ENCODE data around the gene PRSS36. TPM values are rescaled to one million over a fixed set of nuclear protein-coding genes. Genes with fewer than 3 reads are reported as not detected.
A peak's percentile ranks its signal among the peaks of the same experiment; 100 is the strongest.
"Not testable (repeated sequence)": the region's sequence is repeated elsewhere in the genome, so short reads cannot be mapped to it uniquely, and the experiment has no call there.

Gene PRSS36
- total and polyA plus RNA-seq, 9 donors: 0.28 to 2.1 (median 1.1) TPM; not detected in 2

- Histone ChIP-seq H3K36me3 (no peaks in the 10 kb centered on the region), H3K27ac (peak overlapping the region; percentile 17 to 53), H3K4me1 (ENCODE audit: insufficient read depth) (peaks cover 7% of the 10 kb centered on the region), H3K4me3 (peak overlapping the region; percentile 49), H3K27me3 (no peaks in the 10 kb centered on the region), H3K9me3 (no peaks in the 10 kb centered on the region)
- TF ChIP-seq POLR2A (IDR thresholded peaks at IDR 0.05) (peak; percentile 19), EP300 (IDR thresholded peaks at IDR 0.05) (peak; percentile 28)
- TF ChIP-seq, protein P1, sequence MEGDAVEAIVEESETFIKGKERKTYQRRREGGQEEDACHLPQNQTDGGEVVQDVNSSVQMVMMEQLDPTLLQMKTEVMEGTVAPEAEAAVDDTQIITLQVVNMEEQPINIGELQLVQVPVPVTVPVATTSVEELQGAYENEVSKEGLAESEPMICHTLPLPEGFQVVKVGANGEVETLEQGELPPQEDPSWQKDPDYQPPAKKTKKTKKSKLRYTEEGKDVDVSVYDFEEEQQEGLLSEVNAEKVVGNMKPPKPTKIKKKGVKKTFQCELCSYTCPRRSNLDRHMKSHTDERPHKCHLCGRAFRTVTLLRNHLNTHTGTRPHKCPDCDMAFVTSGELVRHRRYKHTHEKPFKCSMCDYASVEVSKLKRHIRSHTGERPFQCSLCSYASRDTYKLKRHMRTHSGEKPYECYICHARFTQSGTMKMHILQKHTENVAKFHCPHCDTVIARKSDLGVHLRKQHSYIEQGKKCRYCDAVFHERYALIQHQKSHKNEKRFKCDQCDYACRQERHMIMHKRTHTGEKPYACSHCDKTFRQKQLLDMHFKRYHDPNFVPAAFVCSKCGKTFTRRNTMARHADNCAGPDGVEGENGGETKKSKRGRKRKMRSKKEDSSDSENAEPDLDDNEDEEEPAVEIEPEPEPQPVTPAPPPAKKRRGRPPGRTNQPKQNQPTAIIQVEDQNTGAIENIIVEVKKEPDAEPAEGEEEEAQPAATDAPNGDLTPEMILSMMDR (IDR thresholded peaks at IDR 0.05): peak; percentile 95 to 99 (median 99)
- intact Hi-C loops (cut with DNase I): loop anchor here in 1 of 4 donors (2.0 kb wide), 1 partner anchor 158 kb away; the partner anchor contains the start of gene HSD3B7
- 0 to 1% (median 1%) methylated on average over 43 to 89 of the region's 89 CpGs for WGBS, 3 donors
- DNase-seq: peak; percentile 99 to 100 (median 100)
Measured at GRCh38 chr16:31142109-31143010, 7.5 kb downstream of the PRSS36 start.

GRCh38 chr16:31141489-31142108, 8.3 kb downstream of the PRSS36 start:
- Histone ChIP-seq H3K27ac (peak overlapping the region in 1 of 2 donors; percentile 53), H3K4me1 (ENCODE audit: insufficient read depth) (peaks cover 7% of the 10 kb centered on the region), H3K36me3 (no peaks in the 10 kb centered on the region), H3K4me3 (peak overlapping the region; percentile 22), H3K9me3 (no peaks in the 10 kb centered on the region), H3K27me3 (no peaks in the 10 kb centered on the region)
- intact Hi-C loops (cut with DNase I): loop anchor here in 1 of 4 donors (2.0 kb wide), 1 partner anchor 157 kb away; the partner anchor contains the start of gene HSD3B7
- no peak for TF ChIP-seq POLR2A (IDR thresholded peaks at IDR 0.05)
- no peak for TF ChIP-seq EP300 (IDR thresholded peaks at IDR 0.05)
- TF ChIP-seq, protein P1 (IDR thresholded peaks at IDR 0.05): no peak
- WGBS, 3 donors: 13 to 20% (median 17%) methylated on average over 9 to 10 of the region's 10 CpGs
- peak in 4 of 5 donors; percentile 48 to 65 (median 58) for DNase-seq

DNA sequence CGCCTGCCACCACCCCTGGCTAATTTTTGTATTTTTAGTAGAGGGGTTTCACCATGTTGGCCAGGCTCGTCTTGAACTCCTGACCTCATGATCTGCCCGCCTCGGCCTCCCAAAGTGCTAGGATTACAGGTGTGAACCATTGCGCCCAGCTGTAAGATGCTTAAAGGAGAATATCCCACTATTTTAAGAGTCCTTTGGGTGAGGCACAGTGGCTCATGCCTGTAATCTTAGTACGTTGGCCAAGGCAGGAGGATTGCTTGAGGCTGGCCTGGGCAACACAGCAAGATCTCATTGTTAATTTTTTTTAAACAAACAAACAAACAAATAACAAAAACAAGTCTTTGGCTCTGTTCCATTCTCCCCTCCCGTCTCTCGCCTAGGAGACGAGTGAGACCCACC, 8.8 kb downstream of the PRSS36 start:
- peak in 1 of 5 donors; percentile 26 for DNase-seq
- intact Hi-C loops (cut with DNase I); H3K36me3 ChIP-seq; H3K27me3 ChIP-seq; H3K9me3 ChIP-seq; H3K4me1 ChIP-seq (ENCODE audit: insufficient read depth); H3K4me3 ChIP-seq; H3K27ac ChIP-seq: not testable (repeated sequence)
- 86 to 88% (median 87%) methylated on average over 9 of the region's 9 CpGs for WGBS, 3 donors

DNA sequence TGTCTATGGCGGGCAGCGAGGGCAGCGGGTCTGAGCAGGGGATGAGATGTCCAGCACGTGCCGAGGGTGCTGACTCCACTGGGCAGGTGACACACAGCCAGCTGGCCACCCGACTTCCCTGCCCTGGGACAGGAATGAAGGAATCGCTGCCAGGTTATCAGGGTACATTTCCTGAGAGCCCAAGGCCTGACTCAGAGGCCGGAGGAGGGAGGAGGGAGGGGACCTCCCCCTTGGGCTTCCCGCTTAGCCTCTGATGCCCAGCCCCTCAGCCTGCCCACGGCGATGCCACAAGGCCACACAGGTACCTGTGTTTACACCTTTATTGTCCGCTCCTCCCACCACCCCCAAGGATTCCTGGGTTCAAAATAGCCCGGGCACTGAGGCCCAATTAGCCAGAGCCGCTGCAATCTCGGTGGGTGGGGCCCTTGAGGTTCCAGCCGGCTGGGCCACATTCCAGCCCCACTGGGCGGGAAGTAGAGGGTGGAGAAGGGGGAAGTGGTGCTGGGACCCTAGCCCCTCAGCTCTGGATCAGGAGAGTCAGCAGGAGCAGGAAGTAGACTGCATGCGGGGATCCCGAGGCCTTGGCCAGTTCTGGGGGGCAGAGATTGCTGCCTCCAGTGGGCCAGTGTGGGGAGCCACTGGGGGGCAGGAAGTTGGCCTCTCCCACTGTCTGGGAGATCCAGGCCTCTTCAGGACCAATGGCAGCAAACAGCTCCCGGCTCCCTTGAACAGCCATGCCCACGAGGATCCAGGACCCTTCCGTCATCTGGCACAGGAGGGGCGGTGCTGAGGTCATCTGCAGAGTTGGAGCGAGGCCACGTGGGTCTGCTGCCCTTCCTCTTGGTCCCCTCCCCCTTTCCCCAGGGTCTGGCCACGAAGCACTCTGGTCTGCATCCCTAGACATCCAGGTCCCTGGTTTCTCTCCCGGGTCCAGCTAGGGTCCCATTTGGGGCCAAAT, 11.0 kb downstream of the PRSS36 start:
- Histone ChIP-seq H3K9me3 (no peaks in the 10 kb centered on the region), H3K4me1 (ENCODE audit: insufficient read depth) (peaks cover 7% of the 10 kb centered on the region), H3K27ac (peak overlapping the region in 1 of 2 donors; percentile 5), H3K27me3 (no peaks in the 10 kb centered on the region), H3K4me3 (no peak overlapping the region), H3K36me3 (no peaks in the 10 kb centered on the region)
- TF ChIP-seq EP300 (IDR thresholded peaks at IDR 0.05) (no peak), POLR2A (IDR thresholded peaks at IDR 0.05) (no peak)
- TF ChIP-seq, protein P1 (IDR thresholded peaks at IDR 0.05): no peak
- 48 to 56% (median 49%) methylated on average over 27 of the region's 27 CpGs for WGBS, 3 donors
- intact Hi-C loops (cut with DNase I): loop anchor here in 1 of 4 donors (10.0 kb wide), 1 partner anchor 46 kb away; the partner anchor contains the start of gene FUS
- DNase-seq: peak in 1 of 5 donors; percentile 20

DNA sequence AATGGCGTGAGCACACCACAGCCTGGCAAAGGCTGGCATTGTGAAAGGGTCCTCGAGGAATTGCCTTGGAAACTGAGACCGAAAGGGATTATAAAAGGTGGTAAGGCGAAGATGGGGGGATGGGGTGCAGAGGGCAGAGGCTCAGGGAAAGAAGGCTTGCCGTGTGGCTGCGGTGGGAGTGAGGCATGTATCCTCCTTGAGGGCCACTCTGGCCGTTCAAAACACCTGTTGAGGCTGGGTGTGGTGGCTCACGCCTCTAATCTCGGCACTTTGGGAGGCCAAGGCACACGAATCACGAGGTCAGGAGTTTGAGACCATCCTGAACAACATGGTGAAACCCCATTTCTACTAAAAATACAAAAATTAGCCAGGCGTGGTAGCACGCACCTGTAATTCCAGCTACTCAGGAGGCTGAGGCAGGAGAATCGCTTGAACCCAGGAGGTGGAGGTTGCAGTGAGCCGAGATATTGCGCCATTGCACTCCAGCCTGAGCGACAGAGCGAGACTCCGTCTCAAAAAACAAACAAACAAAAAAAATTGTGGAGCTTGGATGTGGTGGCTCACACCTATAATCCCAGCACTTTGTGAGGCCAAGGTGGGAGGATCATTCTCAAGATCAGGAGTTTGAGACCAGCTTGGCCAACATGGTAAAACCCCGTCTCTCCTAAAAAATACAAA, 12.9 kb downstream of the PRSS36 start:
- H3K27me3 ChIP-seq; H3K27ac ChIP-seq; H3K4me1 ChIP-seq (ENCODE audit: insufficient read depth); DNase-seq; H3K4me3 ChIP-seq; H3K36me3 ChIP-seq; H3K9me3 ChIP-seq: not testable (repeated sequence)
- intact Hi-C loops (cut with DNase I): loop anchor here in 1 of 4 donors (10.0 kb wide), 1 partner anchor 48 kb away; the partner anchor contains the start of gene FUS
- 90 to 93% (median 91%) methylated on average over 20 of the region's 20 CpGs for WGBS, 3 donors
